Bronchial smooth muscle cell (primary cell): Measurements from ENCODE around the gene MLX. TPM values are rescaled to one million over a fixed set of nuclear protein-coding genes. Genes with fewer than 3 reads are reported as not detected.

Experiments used
- total RNA-seq: library from RNA; depleted of rRNA; stranded (reverse); fragments of >200 nt; gene quantifications from 2 replicates; pipeline ENCODE4 v1.2.1, GENCODE V29; 2014

The MLX gene, protein sequence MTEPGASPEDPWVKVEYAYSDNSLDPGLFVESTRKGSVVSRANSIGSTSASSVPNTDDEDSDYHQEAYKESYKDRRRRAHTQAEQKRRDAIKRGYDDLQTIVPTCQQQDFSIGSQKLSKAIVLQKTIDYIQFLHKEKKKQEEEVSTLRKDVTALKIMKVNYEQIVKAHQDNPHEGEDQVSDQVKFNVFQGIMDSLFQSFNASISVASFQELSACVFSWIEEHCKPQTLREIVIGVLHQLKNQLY
- total RNA-seq, result 30.1 and 31.0 TPM in 2 replicates

DNA sequence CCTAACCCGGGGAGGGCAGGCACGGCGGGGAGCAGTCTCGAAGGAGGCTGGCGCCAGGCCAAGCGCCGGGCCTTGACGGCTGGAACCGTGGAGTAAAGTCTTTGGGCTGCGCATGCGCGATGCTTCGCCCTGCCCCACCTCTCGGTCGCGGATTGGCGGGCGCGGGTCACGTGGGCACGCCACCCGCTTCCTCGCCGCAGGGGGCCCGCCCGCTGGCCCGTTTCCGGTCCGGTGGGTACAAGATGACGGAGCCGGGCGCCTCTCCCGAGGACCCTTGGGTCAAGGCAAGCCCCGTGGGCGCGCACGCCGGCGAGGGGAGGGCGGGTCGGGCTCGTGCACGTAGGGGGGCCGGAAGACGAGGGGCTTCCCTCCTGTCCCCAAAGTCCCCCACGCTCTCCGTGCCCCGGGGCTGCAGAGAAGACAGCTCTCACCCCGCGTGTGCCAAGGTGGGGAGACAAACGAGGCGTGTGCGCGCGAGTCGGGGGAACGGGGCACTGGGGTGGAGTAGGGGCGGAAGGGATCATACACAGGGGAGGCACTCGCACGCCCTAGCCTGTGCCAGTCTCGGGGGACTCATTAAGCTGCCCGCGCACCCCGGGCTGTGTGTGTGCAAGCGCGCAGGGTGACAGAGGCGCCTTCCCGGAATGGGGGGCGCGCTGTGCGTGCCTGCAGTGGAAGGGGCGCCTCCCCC lies at the start of gene MLX:
TSS of gene MLX (plus strand) at position 218 of the 691 bp plus-strand sequence. CDS start at position 243, 25 bp downstream.

DNA sequence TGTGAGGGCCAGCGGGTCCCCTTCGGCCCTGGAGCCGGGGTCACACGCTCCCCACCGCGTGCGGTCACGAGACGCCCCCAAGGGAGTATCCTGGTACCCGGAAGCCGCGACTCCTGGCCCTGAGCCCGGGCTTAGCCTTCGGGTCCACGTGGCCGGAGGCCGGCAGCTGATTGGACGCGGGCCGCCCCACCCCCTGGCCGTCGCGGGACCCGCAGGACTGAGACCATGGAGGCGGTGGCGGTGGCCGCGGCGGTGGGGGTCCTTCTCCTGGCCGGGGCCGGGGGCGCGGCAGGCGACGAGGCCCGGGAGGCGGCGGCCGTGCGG lies 30.9 kb upstream of the MLX start, which contains the start of gene NAGLU:
TSS of gene NAGLU (plus strand) at position 194 of the 324 bp plus-strand sequence. CDS start at position 226, 32 bp downstream.

DNA sequence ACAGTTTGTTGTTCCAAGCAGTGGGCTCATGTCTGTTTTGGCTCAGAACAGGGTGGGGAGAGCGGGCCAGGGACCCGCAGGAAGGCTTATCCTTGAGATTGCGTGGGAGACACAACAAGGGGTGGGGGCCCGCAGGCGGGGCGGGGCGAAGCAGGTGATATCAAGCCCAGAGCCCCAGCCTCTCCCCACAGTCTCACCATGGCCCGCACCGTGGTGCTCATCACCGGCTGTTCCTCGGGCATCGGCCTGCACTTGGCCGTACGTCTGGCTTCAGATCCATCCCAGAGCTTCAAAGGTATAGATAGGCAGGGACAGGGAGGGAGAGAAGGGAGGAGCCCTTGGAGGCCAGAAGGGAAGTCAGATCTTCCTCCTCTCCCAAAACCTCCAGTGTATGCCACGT lies 14.2 kb upstream of the MLX start, which contains the start of gene HSD17B1:
TSS of gene HSD17B1 (plus strand) at position 188 of the 400 bp plus-strand sequence. CDS start at position 199, 11 bp downstream.

DNA sequence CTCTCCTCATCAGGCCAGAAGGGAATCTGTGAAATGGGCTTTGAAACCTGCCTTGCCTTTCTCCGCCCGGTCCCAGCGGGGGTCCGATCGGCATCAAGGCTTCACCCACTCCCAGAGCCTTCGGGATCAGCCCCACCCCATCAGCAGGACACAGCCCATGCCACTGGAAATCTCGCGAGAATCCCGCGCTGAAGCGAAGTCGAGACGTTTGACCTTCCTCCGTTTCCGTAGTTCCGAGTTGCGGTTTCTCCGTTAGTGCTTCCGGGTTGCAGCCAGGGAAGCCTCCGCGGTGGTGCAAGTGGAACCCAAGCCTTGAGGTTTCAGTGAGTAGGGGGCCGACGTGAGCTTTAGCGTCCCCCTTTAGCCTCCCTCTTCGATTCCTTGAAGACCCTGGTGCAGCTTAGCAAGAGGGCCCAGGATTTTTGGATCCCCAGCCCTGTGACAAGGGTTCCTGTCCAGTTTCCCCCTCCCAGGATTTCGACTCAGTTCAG lies 5.0 kb upstream of the MLX start, which contains the start of gene COASY:
TSS of gene COASY (plus strand) at position 252 of the 491 bp plus-strand sequence. CDS start 475 bp downstream, outside the sequence.

DNA sequence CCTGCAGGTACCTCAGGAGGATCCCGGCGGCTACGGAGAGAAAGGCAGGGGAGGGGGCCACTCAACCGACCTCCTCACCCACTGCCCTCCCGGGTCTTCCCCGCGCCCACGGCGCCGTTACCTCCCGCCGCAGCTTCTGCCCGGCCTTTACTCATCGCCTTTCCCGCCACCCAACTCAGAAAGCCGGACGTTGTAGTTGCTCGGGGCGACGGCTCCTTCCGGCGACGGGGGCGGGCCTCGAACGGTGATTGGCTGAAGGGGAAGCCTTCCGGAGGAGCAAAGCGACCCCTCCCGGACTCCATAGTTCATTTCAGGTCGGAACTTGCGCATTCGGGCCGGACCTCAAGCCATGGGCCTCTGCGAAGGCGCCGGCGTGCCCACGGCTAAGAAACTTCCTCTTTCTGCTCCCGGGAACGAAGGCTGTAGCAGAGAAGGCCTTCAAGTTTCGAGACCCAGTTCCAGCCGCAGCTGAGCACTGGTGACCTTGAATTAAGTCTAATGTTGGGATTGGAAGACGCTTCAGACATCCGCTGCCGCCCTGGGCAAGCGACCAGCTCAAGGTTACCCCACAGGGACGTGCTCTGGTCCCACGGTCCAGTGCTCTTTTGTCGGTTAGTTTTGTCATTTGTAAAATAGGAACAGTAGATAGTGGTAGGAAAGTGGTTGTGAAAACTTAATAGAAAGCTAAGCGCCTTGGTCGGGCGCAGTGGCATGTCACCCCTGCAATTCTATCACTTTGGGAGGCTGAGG lies 10.8 kb downstream of the MLX start, which contains the start of gene PSMC3IP:
TSS of gene PSMC3IP (minus strand) at position 198 of the 750 bp plus-strand sequence. CDS start at position 155, 43 bp downstream.

DNA sequence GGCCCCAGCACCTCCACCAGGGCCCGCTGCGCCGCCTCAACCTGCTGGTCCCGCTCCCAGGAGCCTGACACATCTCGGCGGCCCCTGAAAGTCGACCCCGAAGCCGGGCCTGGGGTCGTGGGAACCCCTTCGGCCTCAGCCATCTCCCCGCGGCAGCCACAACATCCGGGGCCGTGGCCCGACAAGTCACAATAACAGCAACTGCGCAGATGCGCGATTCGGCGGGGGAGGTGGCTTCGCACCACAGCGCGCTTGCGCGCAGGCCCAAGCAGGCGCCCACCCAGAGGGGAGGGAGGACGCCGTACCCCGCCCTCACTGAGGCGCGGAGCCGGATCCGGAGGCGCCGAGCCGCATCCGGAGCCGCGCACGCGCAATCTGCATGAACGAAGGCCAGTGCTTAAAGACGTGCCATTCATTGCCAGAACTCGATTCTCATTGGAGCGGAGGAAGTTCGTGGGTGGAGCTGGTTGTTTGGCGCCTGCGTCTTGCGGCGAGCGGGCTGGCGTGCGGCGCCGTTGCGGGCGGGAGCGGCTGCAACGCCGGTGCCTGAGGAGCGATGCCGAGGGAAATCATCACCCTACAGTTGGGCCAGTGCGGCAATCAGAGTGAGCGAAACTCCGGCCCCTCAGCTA lies 42.4 kb downstream of the MLX start, which contains the start of the genes RETREG3 and TUBG1:
TSS of gene RETREG3 (minus strand) at position 193 of the 632 bp plus-strand sequence. CDS start at position 143, 50 bp downstream.
TSS of gene TUBG1 (plus strand) at position 502 of the 632 bp plus-strand sequence. CDS start at position 557, 55 bp downstream.

Other genes starting within 250 kb of the MLX start
- 70.4 and 73.1 TPM in 2 replicates for gene STAT3, start 178.7 kb upstream of the MLX start, total RNA-seq
- 463 and 467 TPM in 2 replicates for gene CAVIN1, start 143.8 kb upstream of the MLX start, total RNA-seq
- 59.4 and 63.2 TPM in 2 replicates for gene ATP6V0A1, start 108.2 kb upstream of the MLX start, total RNA-seq
- 29.1 and 32.9 TPM in 2 replicates for gene NAGLU, start 30.9 kb upstream of the MLX start, total RNA-seq
- gene HSD17B1, start 14.2 kb upstream of the MLX start, total RNA-seq, result 1.5 and 5.7 TPM in 2 replicates
- gene COASY, start 5.0 kb upstream of the MLX start, total RNA-seq, result 6.4 and 7.7 TPM in 2 replicates
- gene PSMC3IP, start 10.6 kb downstream of the MLX start, total RNA-seq, result 2.1 and 2.4 TPM in 2 replicates
- 40.4 and 41.9 TPM in 2 replicates for gene RETREG3, start 42.3 kb downstream of the MLX start, total RNA-seq
- gene TUBG1, start 42.6 kb downstream of the MLX start, total RNA-seq, result 12.3 TPM in 2 replicates
- 7.8 and 8.8 TPM in 2 replicates for gene TUBG2, start 92.2 kb downstream of the MLX start, total RNA-seq
- 10.1 and 12.9 TPM in 2 replicates for gene PLEKHH3, start 109.9 kb downstream of the MLX start, total RNA-seq
- 2.0 and 5.8 TPM in 2 replicates for gene CCR10, start 114.7 kb downstream of the MLX start, total RNA-seq
- gene CNTNAP1, start 115.4 kb downstream of the MLX start, total RNA-seq, result 23.4 and 39.4 TPM in 2 replicates
- gene EZH1, start 177.9 kb downstream of the MLX start, total RNA-seq, result 13.4 and 16.7 TPM in 2 replicates
- gene RAMP2, start 194.1 kb downstream of the MLX start, total RNA-seq, result 0.17 TPM in 1 of 2 replicates, not detected in the other
- gene VPS25, start 206.3 kb downstream of the MLX start, total RNA-seq, result 46.5 and 50.2 TPM in 2 replicates
- gene WNK4, start 213.5 kb downstream of the MLX start, total RNA-seq, result 0.09 and 0.32 TPM in 2 replicates
- gene COA3, start 231.6 kb downstream of the MLX start, total RNA-seq, result 70.6 and 86.2 TPM in 2 replicates
- gene CNTD1, start 231.8 kb downstream of the MLX start, total RNA-seq, result 0.16 and 0.94 TPM in 2 replicates